ENCODE data around the gene RPA1.

RPA1 gene

DNA sequence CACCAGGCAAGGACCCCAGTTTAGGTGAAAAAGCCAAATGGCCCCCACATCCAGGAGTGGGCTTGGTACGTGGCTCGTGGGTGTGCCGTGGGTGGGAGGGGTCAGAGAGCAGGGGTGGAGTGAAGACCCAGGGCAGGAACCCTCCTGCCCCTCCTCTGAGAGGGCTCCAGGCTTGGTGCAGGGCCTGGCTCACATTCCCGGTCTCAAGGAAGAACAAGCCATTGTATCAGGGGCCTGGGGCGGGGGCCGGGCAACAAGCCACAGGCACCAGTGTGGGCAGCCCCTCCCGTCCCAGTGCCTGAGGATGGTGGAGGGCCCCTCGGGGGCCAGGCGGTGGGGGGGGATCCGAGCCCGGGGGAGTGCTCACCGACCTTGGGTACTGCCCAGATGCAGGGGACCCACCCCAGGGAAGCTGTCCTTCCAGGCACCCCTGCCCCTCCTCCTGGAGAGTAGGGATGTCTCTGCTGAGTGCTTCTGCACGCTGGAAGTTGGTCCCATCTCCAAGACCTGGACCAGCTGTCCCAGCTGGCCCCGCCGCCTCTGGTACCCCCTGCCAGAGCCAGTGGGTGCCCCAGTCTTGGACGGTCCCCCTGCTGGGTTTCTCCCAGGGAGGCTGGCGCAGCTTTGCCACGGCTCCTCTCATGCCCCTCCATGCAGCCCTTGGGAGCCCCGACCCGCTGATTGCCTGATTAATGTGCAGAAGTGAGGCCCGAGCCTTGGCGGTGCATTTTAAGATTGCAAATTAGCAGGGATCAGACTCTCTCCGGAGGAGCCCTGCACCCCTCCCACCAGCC, 111.7 kb downstream of the RPA1 start:
- no peak for DNase-seq (ENCODE audit: low spot score)

GRCh38 chr17:1942066-1942365, 112.2 kb downstream of the RPA1 start:
- no peak for DNase-seq (ENCODE audit: low spot score)

GRCh38 chr17:1942666-1943435, 113.0 kb downstream of the RPA1 start:
- no peak for DNase-seq (ENCODE audit: low spot score)

DNA sequence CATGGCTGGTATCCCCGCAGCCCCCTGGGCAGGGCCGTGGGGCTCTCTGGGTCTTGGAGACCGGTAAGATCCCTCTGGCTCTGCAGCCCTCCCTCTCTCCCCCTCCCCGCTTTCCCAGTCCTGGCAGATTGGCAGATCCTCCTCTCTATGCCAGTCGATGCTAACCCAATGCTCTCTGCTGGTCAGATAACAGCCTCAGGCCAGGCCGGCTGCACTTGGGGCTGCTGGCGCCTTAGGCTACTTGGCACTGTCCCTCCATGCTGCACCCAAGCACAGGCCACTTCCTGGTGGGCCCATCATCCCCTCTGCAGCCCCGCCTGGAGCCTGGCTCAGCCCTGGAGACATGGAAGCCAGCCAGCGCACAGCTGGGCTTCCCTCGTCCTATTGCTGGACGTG, 113.6 kb downstream of the RPA1 start:
- no peak for DNase-seq (ENCODE audit: low spot score)

GRCh38 chr17:1945621-1946020, 115.8 kb downstream of the RPA1 start:
- no peak for DNase-seq (ENCODE audit: low spot score)

GRCh38 chr17:1946021-1946932, 116.5 kb downstream of the RPA1 start:
- DNase-seq (ENCODE audit: low spot score) = no peak

GRCh38 chr17:1947229-1947742, 117.5 kb downstream of the RPA1 start:
- no peak for DNase-seq (ENCODE audit: low spot score)

DNA sequence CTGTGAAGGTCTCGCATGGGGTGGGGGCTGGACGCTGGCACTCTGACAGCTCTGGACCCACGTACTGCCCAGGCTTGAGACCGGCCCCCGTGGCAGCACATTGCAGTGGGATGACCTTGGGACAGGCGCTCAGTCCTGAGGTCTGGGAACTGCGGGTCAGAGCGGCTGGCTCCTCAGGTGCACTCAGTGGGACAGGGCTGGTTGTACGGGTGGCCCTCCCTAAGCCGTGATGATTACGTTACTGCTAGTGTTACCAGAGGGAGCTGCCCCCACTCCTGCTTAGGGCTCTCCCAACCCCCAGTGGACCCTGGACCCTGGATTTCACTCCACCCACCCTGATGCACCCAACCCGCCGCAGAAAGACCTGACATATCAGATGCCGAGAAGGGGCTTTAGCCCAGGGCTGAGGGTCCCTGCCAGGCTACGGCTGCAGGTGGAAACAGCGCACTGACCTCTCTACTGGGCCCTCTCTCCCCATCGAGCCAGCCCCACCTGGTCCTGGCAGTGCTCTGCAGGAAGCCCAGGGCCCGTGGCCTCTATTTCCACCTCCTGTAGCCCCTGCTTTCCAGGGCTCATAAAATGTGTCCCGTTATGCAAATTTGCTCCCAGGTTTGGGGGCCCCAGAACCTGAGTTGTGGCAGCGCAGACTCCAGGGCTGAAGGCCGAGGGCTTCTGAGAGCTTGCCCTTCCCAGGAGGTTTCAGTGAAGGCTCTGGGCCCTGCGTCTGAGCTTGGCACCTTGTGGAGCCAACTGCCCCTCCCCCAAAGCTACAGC, 118.1 kb downstream of the RPA1 start:
- no peak for DNase-seq (ENCODE audit: low spot score)

DNA sequence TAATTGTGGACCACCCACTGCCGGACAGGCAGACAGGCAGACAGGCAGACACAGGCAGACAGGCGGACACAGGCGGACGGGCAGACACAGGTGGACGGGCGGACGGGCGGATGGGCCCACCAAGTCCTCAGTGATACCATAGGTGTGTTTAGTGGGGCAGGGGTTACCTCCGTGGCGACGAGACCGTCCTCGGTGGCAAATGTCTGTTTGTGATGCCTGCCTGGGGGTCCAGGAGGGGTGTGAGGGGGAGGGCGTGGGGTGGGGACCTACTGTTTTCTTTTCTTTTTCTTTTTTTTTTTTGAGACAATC, 118.7 kb downstream of the RPA1 start:
- no peak for DNase-seq (ENCODE audit: low spot score)

All from NAMALWA (cell line).